HepG2 (cell line): ENCODE results near the gene DHX16. TPM values are rescaled to one million over a fixed set of nuclear protein-coding genes. Genes with fewer than 3 reads are reported as not detected.

Experiments used
- DNMT3B ChIP-seq: conservative IDR thresholded peaks from 2 replicates; pipeline ENCODE4 v1.6.1; 2016; ENCODE audit warnings: missing biosample characterization, control low read depth
- ELF4 ChIP-seq: sonication (generic); formaldehyde crosslinking; IDR thresholded peaks from 2 replicates; pipeline ENCODE4 v1.5.0; 2020; ENCODE audit warnings: missing genetic modification reagents, mild to moderate bottlenecking, moderate library complexity, borderline replicate concordance
- HBP1 ChIP-seq: IDR thresholded peaks from 2 replicates; pipeline ENCODE4 v1.6.1; 2016; ENCODE audit warnings: low read depth, control low read depth
- HMGA1 ChIP-seq: sonication (generic); formaldehyde crosslinking; conservative IDR thresholded peaks from 2 replicates; pipeline ENCODE4 v1.4.0; 2020; ENCODE audit warnings: missing genetic modification reagents
- IKZF4 ChIP-seq: sonication (generic); formaldehyde crosslinking; IDR thresholded peaks from 2 replicates; pipeline ENCODE4 v1.5.1; 2020; ENCODE audit warnings: borderline replicate concordance, mild to moderate bottlenecking, low read depth, missing genetic modification reagents; ENCODE audit errors: not compliant biosample characterization
- MED1 ChIP-seq: sonication (generic); formaldehyde crosslinking; IDR thresholded peaks from 2 replicates; pipeline ENCODE4 v1.4.0; 2020; ENCODE audit warnings: missing genetic modification reagents
- SIN3B ChIP-seq: fragments of 150-350 bp; IDR thresholded peaks from 2 replicates; pipeline ENCODE4 v1.6.1; 2014; ENCODE audit warnings: low read length
- SKI ChIP-seq: fragments of 450-650 bp; IDR thresholded peaks from one replicate; pipeline ENCODE4 v1.6.1; 2018; ENCODE audit warnings: mild to moderate bottlenecking; ENCODE audit not compliant: partially characterized antibody
- SRY ChIP-seq: sonication (generic); formaldehyde crosslinking; IDR thresholded peaks from 2 replicates; pipeline ENCODE4 v1.8.0; 2022; ENCODE audit warnings: mild to moderate bottlenecking, missing genetic modification reagents
- TCF12 ChIP-seq, 2 experiments: fragments of 450-650 bp in 1 of 2; sonication (generic) in 1 of 2; formaldehyde crosslinking in 1 of 2; IDR thresholded peaks; 2 replicates each; pipeline versions ENCODE4 v1.6.1 to v1.8.0; 2017 to 2022; ENCODE audit warnings: antibody characterized with exemption in 1 of 2, mild to moderate bottlenecking in 1 of 2, missing genetic modification reagents in 1 of 2, moderate library complexity in 1 of 2
- U2AF1 ChIP-seq: fragments of 200-400 bp; formaldehyde crosslinking; optimal IDR thresholded peaks from 2 replicates; pipeline ENCODE3; 2017; ENCODE audit warnings: mild to moderate bottlenecking, low read depth, low read length
- ZBTB42 ChIP-seq: sonication (generic); formaldehyde crosslinking; IDR thresholded peaks from 2 replicates; pipeline ENCODE4 v1.5.0; 2020; ENCODE audit warnings: mild to moderate bottlenecking, missing genetic modification reagents
- ZNF101 ChIP-seq: sonication (generic); formaldehyde crosslinking; IDR thresholded peaks from 2 replicates; pipeline ENCODE4 v1.4.0; 2020; ENCODE audit warnings: mild to moderate bottlenecking, low read depth, missing genetic modification reagents, borderline replicate concordance
- ZNF749 ChIP-seq: sonication (generic); formaldehyde crosslinking; IDR thresholded peaks from 2 replicates; pipeline ENCODE4 v1.8.0; 2022; ENCODE audit warnings: mild to moderate bottlenecking, missing genetic modification reagents, moderate library complexity, borderline replicate concordance
- ZNF766 ChIP-seq: sonication (generic); formaldehyde crosslinking; IDR thresholded peaks from 2 replicates; pipeline ENCODE4 v1.5.0; 2020; ENCODE audit warnings: missing genetic modification reagents, borderline replicate concordance
- ZNF777 ChIP-seq: sonication (generic); formaldehyde crosslinking; IDR thresholded peaks from 2 replicates; pipeline ENCODE4 v1.4.0; 2020; ENCODE audit warnings: missing genetic modification reagents
- polyA plus RNA-seq, 8 experiments: library from polyadenylated mRNA; depleted of rRNA in 3 of 8; stranded (reverse) in 7 of 8; unstranded in 1 of 8; fragments of >200 nt; fragmentation: Illumina TruSeq in 4 of 8; extraction: Trizol in 4 of 8; gene quantifications; 2 replicates each; pipeline versions ENCODE4 v1.2.1 to v1.2.3, GENCODE V29; 2011 to 2016; ENCODE audit warnings: low read depth in 4 of 8, missing spikeins in 1 of 8, mixed read lengths in 1 of 8; ENCODE audit not compliant: insufficient read depth in 1 of 8
- total RNA-seq, 5 experiments: library from RNA; depleted of rRNA; stranded (reverse); fragments of >200 nt; fragmentation: Illumina TruSeq; extraction: Trizol; gene quantifications; 2 replicates each; pipeline ENCODE4 v1.2.3, GENCODE V29; 2016; ENCODE audit warnings: low read depth in 1 of 5
- TF ChIP-seq, protein P1 (sequence below): sonication (generic); formaldehyde crosslinking; IDR thresholded peaks from 2 replicates; pipeline ENCODE4 v1.4.0; 2020; ENCODE audit warnings: missing genetic modification reagents, borderline replicate concordance

DHX16 gene
- total and polyA plus RNA-seq, 2 of the 13 experiments (the other 11 are each of a cell fraction or from before 2014, with no cell fraction given) = 57.0 to 58.5 TPM

- TF ChIP-seq HBP1 (CRISPR knock-in tag) = 0 out of 2 replicates have a peak, but pooled peaks have one; percentile 40
- no peak for TF ChIP-seq HMGA1 (CRISPR knock-in tag)
- TF ChIP-seq MED1 = peak; percentile 79
- peak; percentile 85; the same call in 1 of the 2 replicates for TF ChIP-seq ELF4 (CRISPR knock-in tag)
- TF ChIP-seq DNMT3B = no peak; the same call in 1 of the 2 replicates
- no peak for TF ChIP-seq ZNF749 (CRISPR knock-in tag)
- peak; percentile 72 for TF ChIP-seq IKZF4 (CRISPR knock-in tag)
- peak; percentile 5 for TF ChIP-seq SKI
- TF ChIP-seq ZBTB42 (CRISPR knock-in tag) = peak; percentile 80; the same call in 1 of the 2 replicates
- TF ChIP-seq SIN3B = 0 out of 2 replicates have a peak, but pooled peaks have one; percentile 58
- no peak for TF ChIP-seq TCF12 (IDR thresholded peaks at IDR 0.05)
- TF ChIP-seq TCF12 (CRISPR knock-in tag; IDR thresholded peaks at IDR 0.05) = no peak
- TF ChIP-seq, protein P1, sequence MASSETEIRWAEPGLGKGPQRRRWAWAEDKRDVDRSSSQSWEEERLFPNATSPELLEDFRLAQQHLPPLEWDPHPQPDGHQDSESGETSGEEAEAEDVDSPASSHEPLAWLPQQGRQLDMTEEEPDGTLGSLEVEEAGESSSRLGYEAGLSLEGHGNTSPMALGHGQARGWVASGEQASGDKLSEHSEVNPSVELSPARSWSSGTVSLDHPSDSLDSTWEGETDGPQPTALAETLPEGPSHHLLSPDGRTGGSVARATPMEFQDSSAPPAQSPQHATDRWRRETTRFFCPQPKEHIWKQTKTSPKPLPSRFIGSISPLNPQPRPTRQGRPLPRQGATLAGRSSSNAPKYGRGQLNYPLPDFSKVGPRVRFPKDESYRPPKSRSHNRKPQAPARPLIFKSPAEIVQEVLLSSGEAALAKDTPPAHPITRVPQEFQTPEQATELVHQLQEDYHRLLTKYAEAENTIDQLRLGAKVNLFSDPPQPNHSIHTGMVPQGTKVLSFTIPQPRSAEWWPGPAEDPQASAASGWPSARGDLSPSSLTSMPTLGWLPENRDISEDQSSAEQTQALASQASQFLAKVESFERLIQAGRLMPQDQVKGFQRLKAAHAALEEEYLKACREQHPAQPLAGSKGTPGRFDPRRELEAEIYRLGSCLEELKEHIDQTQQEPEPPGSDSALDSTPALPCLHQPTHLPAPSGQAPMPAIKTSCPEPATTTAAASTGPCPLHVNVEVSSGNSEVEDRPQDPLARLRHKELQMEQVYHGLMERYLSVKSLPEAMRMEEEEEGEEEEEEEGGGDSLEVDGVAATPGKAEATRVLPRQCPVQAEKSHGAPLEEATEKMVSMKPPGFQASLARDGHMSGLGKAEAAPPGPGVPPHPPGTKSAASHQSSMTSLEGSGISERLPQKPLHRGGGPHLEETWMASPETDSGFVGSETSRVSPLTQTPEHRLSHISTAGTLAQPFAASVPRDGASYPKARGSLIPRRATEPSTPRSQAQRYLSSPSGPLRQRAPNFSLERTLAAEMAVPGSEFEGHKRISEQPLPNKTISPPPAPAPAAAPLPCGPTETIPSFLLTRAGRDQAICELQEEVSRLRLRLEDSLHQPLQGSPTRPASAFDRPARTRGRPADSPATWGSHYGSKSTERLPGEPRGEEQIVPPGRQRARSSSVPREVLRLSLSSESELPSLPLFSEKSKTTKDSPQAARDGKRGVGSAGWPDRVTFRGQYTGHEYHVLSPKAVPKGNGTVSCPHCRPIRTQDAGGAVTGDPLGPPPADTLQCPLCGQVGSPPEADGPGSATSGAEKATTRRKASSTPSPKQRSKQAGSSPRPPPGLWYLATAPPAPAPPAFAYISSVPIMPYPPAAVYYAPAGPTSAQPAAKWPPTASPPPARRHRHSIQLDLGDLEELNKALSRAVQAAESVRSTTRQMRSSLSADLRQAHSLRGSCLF (CRISPR knock-in tag) = 0 out of 2 replicates have a peak, but pooled peaks have one; percentile 20
- TF ChIP-seq U2AF1 = peak; percentile 65
- TF ChIP-seq ZNF101 (CRISPR knock-in tag) = no peak
- TF ChIP-seq ZNF777 = no peak; the same call in 1 of the 2 replicates
- TF ChIP-seq ZNF766 (CRISPR knock-in tag) = peak; percentile 70; the same call in 1 of the 2 replicates
- peak; percentile 54; the same call in 1 of the 2 replicates for TF ChIP-seq SRY (CRISPR knock-in tag)
Observed at GRCh38 chr6:30672445-30673253, at the start of gene DHX16 (continued).
